H1 (cell line): Measurements from ENCODE around the gene RILP. TPM values are rescaled to one million over a fixed set of nuclear protein-coding genes. Genes with fewer than 3 reads are reported as not detected.
A peak's percentile ranks its signal among the peaks of the same experiment; 100 is the strongest.

Experiments
- CTCF ChIA-PET: fragments of 300-600 bp; sonication (Branson Sonifier 250); formaldehyde crosslinking; loops from one replicate; lab custom pipeline; 2021; ENCODE audit not compliant: partially characterized antibody; lab: Charles Lee
- POLR2A ChIA-PET: fragments of 300-600 bp; sonication (Branson Sonifier 250); formaldehyde crosslinking; loops from one replicate; lab custom pipeline; 2021; ENCODE audit warnings: inconsistent platforms; ENCODE audit not compliant: partially characterized antibody; lab: Charles Lee
- DNase-seq, 2 experiments: peaks; one replicate each; pipeline versions ENCODE4 v3.0.0 to v3.0.0-alpha.2; 2010 to 2022; ENCODE audit warnings: low spot score in 2 of 2, low read depth in 1 of 2, mixed read lengths in 1 of 2
- FAIRE-seq: peaks from 2 replicates; lab custom pipeline; 2011; peaks lifted over from hg19 to GRCh38; lab: Jason Lieb, UNC
- H2AFZ ChIP-seq: 2 replicates; pipeline ENCODE4 v1.8.1; 2012; ENCODE audit warnings: low read length, inconsistent platforms
- H2AK5ac ChIP-seq: 2 replicates; pipeline ENCODE4 v1.6.1; 2013; ENCODE audit warnings: low read depth, low read length
- H2BK120ac ChIP-seq: replicated peaks from 2 replicates; pipeline ENCODE3; 2013; ENCODE audit warnings: low read depth, low read length, inconsistent platforms
- H2BK12ac ChIP-seq: 2 replicates; pipeline ENCODE4 v1.6.1; 2013; ENCODE audit warnings: low read depth, low read length
- H2BK15ac ChIP-seq: 2 replicates; pipeline ENCODE4 v1.6.1; 2013; ENCODE audit warnings: low read length
- H2BK20ac ChIP-seq: 2 replicates; pipeline ENCODE4 v1.6.1; 2013; ENCODE audit warnings: low read length
- H2BK5ac ChIP-seq: 2 replicates; pipeline ENCODE4 v1.6.1; 2013; ENCODE audit warnings: low read depth, low read length
- H3K14ac ChIP-seq: 2 replicates; pipeline ENCODE4 v1.6.1; 2013; ENCODE audit warnings: inconsistent platforms; ENCODE audit not compliant: insufficient read length
- H3K18ac ChIP-seq: 2 replicates; pipeline ENCODE4 v1.6.1; 2013; ENCODE audit warnings: low read length; ENCODE audit errors: extremely low read depth
- H3K23ac ChIP-seq: 2 replicates; pipeline ENCODE4 v1.6.1; 2013; ENCODE audit warnings: inconsistent platforms; ENCODE audit not compliant: insufficient read length
- H3K23me2 ChIP-seq: 2 replicates; pipeline ENCODE4 v1.6.1; 2013; ENCODE audit warnings: low read depth, low read length
- H3K27ac ChIP-seq: 2 replicates; pipeline ENCODE4 v1.6.1; 2011; ENCODE audit warnings: low read depth, low read length, inconsistent platforms
- H3K27me3 ChIP-seq, 4 experiments: replicated peaks in 1 of 4; 1 replicate in 1 of 4; 2 replicates in 3 of 4; pipeline versions ENCODE4 v1.6.1 to v1.8.1; 2011 to 2013; ENCODE audit warnings: low read length in 3 of 4, mild to moderate bottlenecking in 3 of 4, inconsistent platforms in 2 of 4, mixed read lengths in 2 of 4, moderate library complexity in 1 of 4; ENCODE audit not compliant: control insufficient read depth in 3 of 4, insufficient read depth in 3 of 4; ENCODE audit errors: extremely low read depth in 1 of 4
- H3K36me3 ChIP-seq, 4 experiments: 2 replicates each; pipeline versions ENCODE4 v1.6.1 to v1.8.1; 2011 to 2013; ENCODE audit warnings: mild to moderate bottlenecking in 4 of 4, low read length in 3 of 4, moderate library complexity in 2 of 4, control low read depth in 1 of 4, inconsistent platforms in 1 of 4; ENCODE audit not compliant: insufficient read depth in 4 of 4, control insufficient read depth in 2 of 4
- H3K4ac ChIP-seq: replicated peaks from 2 replicates; pipeline ENCODE3; 2013; ENCODE audit warnings: low read length, low read depth, mixed read lengths, inconsistent platforms; ENCODE audit not compliant: insufficient read length
- H3K4me1 ChIP-seq, 4 experiments: replicated peaks in 1 of 4; 1 replicate in 1 of 4; 2 replicates in 3 of 4; pipeline versions ENCODE4 v1.6.1 to v1.8.1; 2011 to 2013; ENCODE audit warnings: low read length in 3 of 4, inconsistent platforms in 2 of 4, mixed read lengths in 1 of 4; ENCODE audit not compliant: insufficient read depth in 4 of 4, control insufficient read depth in 3 of 4
- H3K4me2 ChIP-seq, 2 experiments: 2 replicates each; pipeline versions ENCODE4 v1.6.1 to v1.8.1; 2011 to 2013; ENCODE audit warnings: low read depth in 2 of 2, low read length in 2 of 2, control low read depth in 1 of 2, inconsistent platforms in 1 of 2, mild to moderate bottlenecking in 1 of 2; ENCODE audit not compliant: insufficient read depth in 1 of 2
- H3K4me3 ChIP-seq, 4 experiments: fragments of 200-600, 300-600 bp in 1 of 4; sonication (generic), shearing (Covaris generic), sonication (Bioruptor Twin) in 1 of 4; 2 replicates each; pipeline versions ENCODE4 v1.5.1 to v1.8.1; 2011 to 2016; ENCODE audit warnings: low read length in 4 of 4, low read depth in 3 of 4, control low read depth in 2 of 4, inconsistent platforms in 2 of 4, mild to moderate bottlenecking in 2 of 4, mixed read lengths in 1 of 4, moderate library complexity in 1 of 4; ENCODE audit not compliant: insufficient read depth in 2 of 4; ENCODE audit errors: extremely low read depth in 1 of 4
- H3K56ac ChIP-seq: replicated peaks from 2 replicates; pipeline ENCODE3; 2013; ENCODE audit warnings: low read depth, mild to moderate bottlenecking, mixed read lengths, low read length, inconsistent platforms; ENCODE audit not compliant: insufficient read length
- H3K79me1 ChIP-seq: 2 replicates; pipeline ENCODE4 v1.6.1; 2013; ENCODE audit warnings: low read depth, low read length, control low read depth
- H3K79me2 ChIP-seq, 2 experiments: 2 replicates each; pipeline versions ENCODE4 v1.6.1 to v1.8.1; 2012 to 2013; ENCODE audit warnings: low read length in 2 of 2, mild to moderate bottlenecking in 2 of 2, inconsistent platforms in 1 of 2; ENCODE audit not compliant: insufficient read depth in 2 of 2, control insufficient read depth in 1 of 2
- H3K9ac ChIP-seq, 4 experiments: replicated peaks in 1 of 4; 1 replicate in 1 of 4; 2 replicates in 3 of 4; pipeline versions ENCODE4 v1.6.1 to v1.8.1; 2011 to 2013; ENCODE audit warnings: low read depth in 3 of 4, low read length in 3 of 4, control low read depth in 2 of 4, mild to moderate bottlenecking in 2 of 4, moderate library complexity in 2 of 4, inconsistent platforms in 1 of 4; ENCODE audit errors: extremely low read depth in 1 of 4
- H3K9me3 ChIP-seq, 2 experiments: 2 replicates each; pipeline versions ENCODE4 v1.6.1 to v1.8.1; 2012 to 2013; ENCODE audit warnings: mild to moderate bottlenecking in 2 of 2, moderate library complexity in 2 of 2, control low read depth in 1 of 2, inconsistent platforms in 1 of 2, low read depth in 1 of 2, low read length in 1 of 2, mixed read lengths in 1 of 2; ENCODE audit not compliant: insufficient read depth in 2 of 2
- H4K20me1 ChIP-seq, 2 experiments: replicated peaks in 1 of 2; 2 replicates each; pipeline versions ENCODE3 to v1.8.1; 2011 to 2013; ENCODE audit warnings: inconsistent platforms in 2 of 2, low read length in 2 of 2, mild to moderate bottlenecking in 1 of 2; ENCODE audit not compliant: insufficient read depth in 2 of 2, control insufficient read depth in 1 of 2
- H4K5ac ChIP-seq: 2 replicates; pipeline ENCODE4 v1.6.1; 2013; ENCODE audit warnings: low read length, low read depth, mixed read lengths, inconsistent platforms; ENCODE audit not compliant: insufficient read length
- H4K8ac ChIP-seq: 2 replicates; pipeline ENCODE4 v1.8.0; 2013; ENCODE audit warnings: mild to moderate bottlenecking, moderate library complexity, low read length, inconsistent platforms; ENCODE audit not compliant: insufficient read depth; ENCODE audit errors: extremely low read depth
- H4K91ac ChIP-seq: replicated peaks from 2 replicates; pipeline ENCODE3; 2013; ENCODE audit warnings: low read length, mixed read lengths, inconsistent platforms; ENCODE audit not compliant: insufficient read length
- BCL11A ChIP-seq, 2 experiments: IDR thresholded peaks; one replicate each; pipeline ENCODE4 v1.6.1; 2011; ENCODE audit warnings: low read depth in 2 of 2, low read length in 2 of 2, mild to moderate bottlenecking in 2 of 2
- E2F6 ChIP-seq: IDR thresholded peaks from 2 replicates; pipeline ENCODE4 v1.6.1; 2012; ENCODE audit warnings: inconsistent platforms
- GABPA ChIP-seq: IDR thresholded peaks from 2 replicates; pipeline ENCODE4 v1.6.1; 2011; ENCODE audit warnings: mild to moderate bottlenecking, low read length, moderate library complexity, borderline replicate concordance; ENCODE audit not compliant: insufficient read depth
- KDM1A ChIP-seq: fragments of 200-600, 300-600 bp; sonication (generic); IDR thresholded peaks from 2 replicates; pipeline ENCODE4 v1.7.1; 2016; ENCODE audit warnings: mild to moderate bottlenecking, low read length, borderline replicate concordance
- PHF8 ChIP-seq: fragments of 200-600 bp; sonication (generic); conservative IDR thresholded peaks from 2 replicates; pipeline ENCODE4 v1.7.1; 2012; ENCODE audit warnings: low read depth, mild to moderate bottlenecking, inconsistent platforms, low read length, moderate library complexity
- TBP ChIP-seq: IDR thresholded peaks from 2 replicates; pipeline ENCODE4 v1.6.1; 2011; ENCODE audit warnings: low read depth, low read length, improper control_type of control experiment
- WGBS, 2 experiments: shearing (Covaris generic) in 1 of 2; methylation state at CpG; one replicate each; pipeline versions ENCODE4 v1.1.6 to v1.1.7; 2013 to 2015; ENCODE audit warnings: low lambda C conversion rate in 2 of 2, mixed read lengths in 2 of 2, inconsistent platforms in 1 of 2, low coverage in 1 of 2, missing lambda C conversion rate in 1 of 2; ENCODE audit not compliant: insufficient replicate concordance in 2 of 2, insufficient coverage in 1 of 2, insufficient read length in 1 of 2; ENCODE audit errors: extremely low coverage in 1 of 2, missing lambda C conversion rate in 1 of 2; 5-methylcytosine and 5-hydroxymethylcytosine counted together
- polyA plus RNA-seq, 7 experiments: library from polyadenylated mRNA; depleted of rRNA in 3 of 7; stranded (reverse) in 5 of 7; unstranded in 2 of 7; fragments of >200 nt in 5 of 7; fragments of 200-250 nt in 2 of 7; gene quantifications; 1 replicate in 5 of 7; 2 replicates in 1 of 7; 4 replicates in 1 of 7; pipeline versions ENCODE4 v1.2.1 to v1.2.3, GENCODE V29; 2011 to 2013; ENCODE audit warnings: missing spikeins in 2 of 7, mixed read lengths in 2 of 7
- total RNA-seq: library from RNA; stranded (reverse); fragmentation: NEBNext Ultra II Directional; extraction: Animal tissue kit (Norgen Biotek cat#: 25700); gene quantifications from 2 replicates; pipeline ENCODE4 v1.2.1, GENCODE V29; 2021

Gene RILP
- total and polyA plus RNA-seq, 2 of the 8 experiments (the other 6 are each of a cell fraction or from before 2014, with no cell fraction given): 6.8 to 7.2 TPM

DNA sequence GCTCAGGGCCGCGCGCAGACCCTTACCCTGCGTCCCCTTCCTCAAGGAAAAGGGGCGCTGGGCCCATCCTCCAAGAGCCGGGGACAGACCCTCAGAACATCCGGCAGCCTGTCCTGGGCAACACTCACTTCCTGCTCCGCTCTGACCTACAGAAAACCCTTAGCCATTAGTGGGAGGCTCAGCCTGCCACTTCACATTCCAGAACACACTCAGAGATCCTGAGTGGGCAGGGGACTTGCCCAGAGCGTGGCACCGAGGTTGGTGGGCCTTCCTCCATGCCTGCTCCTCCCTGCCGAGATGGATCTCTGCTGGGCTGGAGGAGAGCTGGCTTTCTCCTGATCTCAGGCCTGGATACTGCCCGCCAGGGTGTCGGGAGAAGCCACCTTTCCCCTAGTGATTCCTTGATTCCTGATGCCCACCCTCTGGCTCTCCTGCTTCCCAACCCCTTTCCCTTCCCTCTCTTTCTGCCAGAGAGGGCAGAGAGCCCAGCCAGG, 5.6 kb downstream of the RILP start:
- peaks cover 0 to 46% (median 27%) of the 10 kb centered on the region in 4 experiments; a peak in 6 of 7 replicates for H3K4me1 ChIP-seq
- no peak overlapping the region; the same call in 1 of the 2 replicates for H2BK20ac ChIP-seq
- H2BK5ac ChIP-seq: peak overlapping the region; percentile 61; the same call in 1 of the 2 replicates
- H2BK15ac ChIP-seq: peak overlapping the region; percentile 19; the same call in 1 of the 2 replicates
- H2AFZ ChIP-seq: no peak overlapping the region
- peak overlapping the region; percentile 44; the same call in 1 of the 2 replicates for H3K18ac ChIP-seq
- H3K9me3 ChIP-seq: no peaks in the 10 kb centered on the region
- no peak overlapping the region for H3K14ac ChIP-seq
- H4K5ac ChIP-seq: no peak overlapping the region
- no peak overlapping the region for H3K9ac ChIP-seq
- H3K4me3 ChIP-seq: peak overlapping the region; percentile 15 to 63 (median 44); a peak in 6 of 8 replicates
- WGBS, 2 experiments: 77% methylated on average over 9 of the region's 13 CpGs; no CpG with 5 or more reads in 1 of the 2 experiments
- H3K36me3 ChIP-seq: no peaks in the 10 kb centered on the region
- H3K4ac ChIP-seq: no peak overlapping the region
- no peak overlapping the region for H3K27ac ChIP-seq
- CTCF ChIA-PET: interaction anchor here (1.2 to 1.6 kb wide), 3 partner anchors 8 to 70 kb away, joined by 3 to 4 read pairs (median 4); no protein-coding TSS in a partner anchor
- peak overlapping the region; percentile 43; the same call in 1 of the 2 replicates for H2BK12ac ChIP-seq
- no peaks in the 10 kb centered on the region for H4K20me1 ChIP-seq
- peak overlapping the region; percentile 31 to 73; a peak in 3 of 4 replicates for H3K4me2 ChIP-seq
- peaks cover 8% of the 10 kb centered on the region; the same call in 1 of the 2 replicates for H3K23me2 ChIP-seq
- H3K79me2 ChIP-seq: no peaks in the 10 kb centered on the region
- no peak overlapping the region for H3K23ac ChIP-seq
- no peak for FAIRE-seq
- POLR2A ChIA-PET: interaction anchor here (0.6 to 1.1 kb wide), 3 partner anchors 14 to 82 kb away, joined by 3 to 4 read pairs (median 3); partner anchors contain the start of gene PITPNA
- H3K27me3 ChIP-seq: peaks cover 0 to 19% (median 8%) of the 10 kb centered on the region in 4 experiments; a peak in 5 of 7 replicates
- no peak overlapping the region for H3K56ac ChIP-seq
- H3K79me1 ChIP-seq: no peaks in the 10 kb centered on the region
- H2BK120ac ChIP-seq: no peak overlapping the region
- H4K8ac ChIP-seq: 0 out of 2 replicates have a peak overlapping the region, but pooled peaks have one; percentile 40
- H2AK5ac ChIP-seq: no peak overlapping the region
- peak overlapping the region; percentile 17 for H4K91ac ChIP-seq
- no peak for DNase-seq
- no peak for TF ChIP-seq KDM1A
- no peak for TF ChIP-seq TBP
- no peak for TF ChIP-seq E2F6
- TF ChIP-seq BCL11A (IDR thresholded peaks at IDR 0.05; ENCODE audit: low read depth in 2 of 2, low read length in 2 of 2): no peak
- no peak for TF ChIP-seq GABPA
- no peak for TF ChIP-seq PHF8
